Inferior parietal cortex (tissue), 1 donor: ENCODE measurements around the gene CAMK2N2.

Source experiments
- DNase-seq: peaks from one replicate; pipeline ENCODE4 v3.0.0-alpha.2; 2016; ENCODE audit errors: extremely low spot score

Gene CAMK2N2

GRCh38 chr3:184222521-184222920 lies 38.8 kb downstream of the CAMK2N2 start:
- no peak for DNase-seq

GRCh38 chr3:184218814-184219213 lies 42.5 kb downstream of the CAMK2N2 start:
- no peak for DNase-seq

GRCh38 chr3:184211718-184212117 lies 49.6 kb downstream of the CAMK2N2 start:
- DNase-seq = no peak

GRCh38 chr3:184211297-184211696 lies 50.1 kb downstream of the CAMK2N2 start:
- no peak for DNase-seq
